Measurements from ENCODE around the gene HMG20B.
"Not testable (repeated sequence)": the region's sequence is repeated elsewhere in the genome, so short reads cannot be mapped to it uniquely, and the experiment has no call there.

Gene HMG20B

DNA sequence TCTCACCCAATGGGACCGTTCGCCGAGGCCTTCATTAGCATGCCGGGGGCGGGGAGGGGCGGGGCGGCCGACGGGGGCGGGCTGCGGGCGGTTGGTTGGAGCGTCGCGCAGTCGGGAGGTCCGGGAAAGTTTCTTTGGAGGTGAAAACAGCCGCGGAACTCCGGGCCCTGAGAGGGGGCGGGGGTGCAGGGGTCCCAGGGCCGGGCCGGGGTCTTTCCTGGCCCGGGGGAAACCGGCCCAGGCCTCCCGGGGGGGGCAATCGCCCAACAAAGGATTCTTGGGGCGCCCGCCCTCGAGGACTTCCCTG lies at the start of gene HMG20B:
Gene HMG20B, plus strand, starts transcription at position 90 of the 307 bp plus-strand sequence. CDS start 366 bp downstream, outside the sequence.
- no peak for DNase-seq

DNA sequence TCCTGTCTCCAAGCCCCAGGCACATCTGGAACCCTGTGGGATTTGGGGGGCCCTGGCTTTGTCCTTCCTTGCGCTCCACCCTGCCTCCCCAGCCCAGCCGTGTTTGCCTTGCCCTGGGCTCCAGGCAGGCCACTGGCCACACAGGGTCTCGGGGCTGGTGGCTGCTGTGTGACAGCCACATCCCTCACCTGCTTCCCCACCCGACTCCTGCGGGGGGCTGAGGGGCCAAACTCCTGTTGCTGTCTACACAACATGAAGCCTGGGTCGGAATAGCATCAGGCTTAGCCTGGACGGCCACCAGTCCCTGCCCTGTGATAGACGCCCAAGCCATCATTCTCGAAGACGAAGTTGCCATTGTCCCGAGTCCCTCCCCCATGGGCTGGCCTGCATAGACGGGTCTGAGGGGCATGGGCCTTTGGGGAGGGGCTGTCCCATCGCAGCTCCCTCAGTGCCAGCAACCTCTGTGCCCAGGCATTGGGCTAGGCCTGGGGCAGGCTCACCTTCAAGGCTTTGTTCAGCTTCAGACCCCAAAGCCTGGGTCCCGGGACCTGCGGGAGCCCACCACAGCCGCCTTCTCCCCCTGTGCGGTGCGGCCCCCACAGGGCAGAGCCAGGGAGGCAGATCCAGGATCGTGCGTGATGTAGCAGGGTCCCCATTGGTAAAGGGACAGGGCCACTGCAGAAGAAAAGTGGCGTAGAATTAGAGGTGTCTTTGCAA lies 49.2 kb upstream of the HMG20B start:
- no peak for DNase-seq

DNA sequence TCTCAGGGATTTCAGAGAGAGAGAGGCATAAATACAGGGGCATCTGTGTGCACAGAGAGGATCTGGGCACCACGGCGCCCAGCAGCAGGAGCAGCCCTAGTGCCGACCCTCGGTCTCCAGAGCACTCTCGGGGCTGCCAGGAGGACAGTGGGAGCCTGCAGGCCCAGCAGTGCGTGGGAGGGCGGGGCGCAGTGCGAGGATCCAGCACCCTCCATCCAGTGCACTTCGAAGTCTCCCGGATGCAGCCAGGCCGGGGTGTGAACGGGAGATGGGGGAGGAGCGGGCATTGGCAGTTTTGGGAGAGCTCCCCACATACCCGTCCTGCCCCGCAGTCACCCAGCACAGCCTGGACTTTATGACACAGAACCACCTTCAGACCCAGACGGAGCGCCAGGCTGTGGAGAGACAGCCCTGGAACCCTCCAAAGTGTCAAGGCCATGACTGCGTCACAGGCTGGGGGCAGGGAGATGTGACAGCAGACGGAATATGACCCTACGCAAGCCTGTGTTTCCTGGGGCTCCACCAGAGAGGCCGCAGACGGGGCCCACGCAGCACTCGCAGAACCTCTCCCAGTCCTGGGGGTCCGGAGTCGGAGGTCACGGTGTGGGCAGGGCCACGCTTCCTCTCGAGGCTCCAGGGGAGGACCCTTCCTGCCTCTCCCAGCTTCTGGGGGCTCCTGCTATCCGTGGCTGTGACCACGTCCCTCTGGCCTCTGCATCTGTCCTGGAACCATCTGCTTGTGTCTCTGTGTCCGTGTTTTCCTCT lies 48.5 kb upstream of the HMG20B start:
- no peak for DNase-seq

DNA sequence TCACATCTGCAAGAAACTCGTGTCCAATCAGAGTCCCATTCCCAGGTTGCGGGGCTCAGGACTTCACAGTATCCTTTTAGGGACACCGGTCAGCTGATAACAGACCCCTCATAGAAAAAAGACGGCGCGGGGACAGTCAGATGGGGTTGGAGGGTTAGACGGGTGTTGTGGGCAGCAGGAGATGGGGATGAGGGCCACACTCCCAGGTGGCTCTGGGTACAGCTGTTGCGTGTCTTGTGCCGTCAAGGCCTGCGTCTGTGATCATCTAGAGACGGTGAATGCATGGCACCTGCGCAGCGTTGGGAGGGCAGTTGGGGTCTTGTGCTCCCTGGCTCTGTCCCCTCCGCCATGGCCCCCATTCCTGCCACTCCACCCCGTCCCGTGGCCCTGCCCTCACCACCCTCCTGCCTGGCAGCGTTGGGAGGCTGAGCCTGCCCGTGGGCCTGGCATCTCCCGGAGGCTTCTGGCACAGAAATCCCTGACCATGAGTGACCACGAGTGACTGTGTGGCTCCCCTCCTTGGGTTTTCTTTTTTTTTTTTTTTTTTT lies 47.8 kb upstream of the HMG20B start:
- DNase-seq = no peak

DNA sequence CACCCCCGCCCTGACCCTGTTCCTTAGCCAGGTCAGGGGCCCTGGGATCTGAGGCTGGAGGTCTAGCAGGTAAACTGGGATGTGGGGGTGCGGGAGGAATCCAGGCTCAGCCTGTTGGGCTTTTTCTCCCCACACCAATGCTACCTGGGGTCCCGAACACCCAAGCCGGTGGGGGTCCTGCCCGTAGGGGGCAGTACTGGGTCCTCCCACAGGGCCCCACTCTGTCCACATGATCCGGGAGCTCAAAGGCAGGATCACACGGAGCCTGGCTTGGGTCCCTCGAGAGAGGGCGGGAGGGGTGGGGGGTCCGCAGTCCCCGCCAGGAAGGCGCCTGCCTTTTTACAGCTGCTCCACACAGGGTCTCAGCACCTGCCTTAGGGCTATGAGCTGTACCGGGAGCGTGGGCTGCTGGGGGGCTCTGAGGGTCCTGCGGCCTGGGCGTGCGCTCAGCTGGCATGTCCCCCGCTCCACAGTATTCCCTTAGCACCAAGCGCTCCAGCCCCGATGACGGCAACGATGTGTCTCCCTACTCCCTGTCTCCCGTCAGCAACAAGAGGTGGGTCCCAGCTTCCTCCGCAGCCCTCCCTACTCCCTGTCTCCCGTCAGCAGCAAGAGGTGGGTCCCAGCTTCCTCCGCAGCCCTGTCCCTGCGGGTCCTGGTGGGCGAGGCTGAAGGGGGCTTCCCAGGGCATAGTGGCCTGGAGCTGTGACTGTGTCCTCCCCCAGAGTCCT lies 46.1 kb upstream of the HMG20B start:
- DNase-seq = no peak

DNA sequence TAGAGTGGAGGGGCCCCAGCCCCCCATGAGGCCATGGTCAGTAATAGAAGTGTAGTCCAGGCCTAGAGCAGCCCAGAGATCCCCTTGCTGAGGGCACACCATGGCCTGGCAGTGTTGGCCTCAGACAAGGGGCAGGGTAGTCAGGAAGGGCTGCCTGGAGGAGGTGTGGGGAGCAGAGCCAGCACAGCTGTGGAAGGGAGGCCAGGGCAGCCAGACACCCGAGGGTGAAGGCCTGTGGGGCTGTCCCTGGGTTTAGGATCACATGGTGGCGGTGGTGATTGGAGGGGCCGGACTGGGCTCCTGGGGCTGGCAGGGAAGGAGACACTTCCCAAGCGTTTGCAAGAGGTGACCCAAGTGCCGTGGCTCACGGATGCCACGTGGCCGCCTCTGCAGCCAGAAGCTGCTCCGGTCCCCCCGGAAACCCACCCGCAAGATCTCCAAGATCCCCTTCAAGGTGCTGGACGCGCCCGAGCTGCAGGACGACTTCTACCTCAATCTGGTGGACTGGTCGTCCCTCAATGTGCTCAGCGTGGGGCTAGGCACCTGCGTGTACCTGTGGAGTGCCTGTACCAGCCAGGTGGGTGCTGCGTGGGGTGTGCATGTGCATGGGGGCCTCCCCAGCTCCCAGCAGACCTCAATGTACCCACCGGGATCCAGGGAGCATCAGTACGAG lies 45.4 kb upstream of the HMG20B start:
- no peak for DNase-seq

DNA sequence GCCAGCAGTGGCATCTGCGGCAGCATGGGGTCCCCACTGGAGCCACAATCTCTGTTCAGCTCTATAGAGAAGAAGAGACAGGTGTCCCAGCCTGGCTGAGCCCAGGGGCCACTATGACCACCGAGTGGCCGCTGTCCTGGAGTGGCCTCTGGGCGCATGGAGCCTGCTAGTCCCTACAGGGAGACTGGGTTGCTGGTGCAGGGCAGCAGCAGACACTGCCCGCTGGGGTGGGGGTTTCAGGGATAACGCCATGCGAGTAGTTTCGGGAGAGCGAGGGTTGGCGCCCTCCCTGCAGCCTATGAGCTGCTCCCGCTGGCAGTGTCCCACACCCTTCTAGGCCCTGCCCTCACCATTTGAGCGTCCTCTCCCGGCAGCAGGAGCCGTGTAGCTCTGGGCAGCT lies 44.7 kb upstream of the HMG20B start:
- no peak for DNase-seq

DNA sequence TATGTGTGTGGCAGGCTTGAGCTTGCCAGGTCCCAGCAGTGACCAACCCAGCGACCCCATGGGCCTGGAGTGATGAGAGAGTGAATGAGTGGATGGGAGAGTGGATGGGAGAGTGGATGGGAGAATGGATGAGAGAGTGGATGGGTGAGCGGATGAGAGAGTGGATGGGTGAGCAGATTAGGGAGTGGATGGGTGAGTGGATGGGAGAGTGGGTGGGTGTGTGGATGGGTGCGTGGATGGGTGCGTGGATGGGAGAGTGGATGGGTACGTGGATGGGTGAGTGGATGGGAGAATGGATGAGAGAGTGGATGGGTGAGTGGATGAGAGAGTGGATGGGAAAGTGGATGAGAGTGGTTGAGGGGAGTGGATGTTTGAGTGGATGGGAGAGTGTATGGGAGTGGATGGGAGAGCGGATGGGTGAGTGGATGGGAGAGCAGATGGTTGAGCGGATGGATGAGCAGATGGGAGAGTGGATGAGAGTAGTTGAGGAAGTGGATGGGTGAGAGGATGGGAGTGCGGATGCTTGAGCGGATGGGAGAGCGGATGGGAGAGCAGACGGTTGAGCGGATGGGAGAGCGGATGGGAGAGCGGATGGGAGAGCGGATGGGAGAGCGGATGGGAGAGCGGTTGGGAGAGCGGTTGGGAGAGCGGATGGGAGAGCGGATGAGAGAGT lies 44.1 kb upstream of the HMG20B start:
- no peak for DNase-seq

DNA sequence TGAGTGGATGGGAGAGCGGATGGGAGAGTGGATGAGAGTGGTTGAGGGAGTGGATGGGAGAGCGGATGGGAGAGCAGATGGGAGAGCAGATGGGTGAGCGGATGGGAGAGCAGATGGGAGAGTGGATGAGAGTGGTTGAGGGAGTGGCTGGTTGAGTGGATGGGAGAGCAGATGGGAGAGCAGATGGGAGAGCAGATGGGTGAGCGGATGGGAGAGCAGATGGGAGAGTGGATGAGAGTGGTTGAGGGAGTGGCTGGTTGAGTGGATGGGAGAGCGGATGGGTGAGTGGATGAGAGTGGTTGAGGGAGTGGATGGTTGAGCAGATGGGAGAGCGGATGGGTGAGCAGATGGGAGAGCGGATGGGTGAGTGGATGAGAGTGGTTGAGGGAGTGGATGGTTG lies 43.4 kb upstream of the HMG20B start:
- not testable (repeated sequence) for DNase-seq

DNA sequence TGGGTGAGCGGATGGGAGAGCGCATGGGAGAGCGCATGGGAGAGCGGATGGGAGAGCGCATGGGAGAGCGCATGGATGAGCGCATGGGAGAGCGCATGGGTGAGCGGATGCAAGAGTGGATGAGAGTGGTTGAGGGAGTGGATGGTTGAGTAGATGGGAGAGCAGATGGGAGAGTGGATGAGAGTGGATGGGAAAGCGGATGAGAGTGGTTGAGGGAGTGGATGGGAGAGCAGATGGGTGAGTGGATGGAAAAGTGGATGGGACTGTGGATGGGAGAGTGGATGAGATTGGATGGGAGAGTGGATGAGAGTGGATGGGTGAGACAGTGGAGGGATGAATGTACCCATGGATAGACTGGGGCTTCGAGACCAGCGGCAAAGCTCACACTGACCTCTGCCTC lies 42.4 kb upstream of the HMG20B start:
- no peak for DNase-seq

DNA sequence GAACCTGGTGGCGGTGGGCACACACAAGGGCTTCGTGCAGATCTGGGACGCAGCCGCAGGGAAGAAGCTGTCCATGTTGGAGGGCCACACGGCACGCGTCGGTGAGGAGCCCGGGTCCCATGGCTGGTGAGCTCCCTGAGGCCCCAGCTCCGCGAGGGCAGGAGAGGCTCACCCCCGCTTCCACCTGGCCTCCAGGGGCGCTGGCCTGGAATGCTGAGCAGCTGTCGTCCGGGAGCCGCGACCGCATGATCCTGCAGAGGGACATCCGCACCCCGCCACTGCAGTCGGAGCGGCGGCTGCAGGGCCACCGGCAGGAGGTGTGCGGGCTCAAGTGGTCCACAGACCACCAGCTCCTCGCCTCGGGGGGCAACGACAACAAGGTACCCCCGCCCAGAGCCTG lies 41.0 kb upstream of the HMG20B start:
- no peak for DNase-seq

DNA sequence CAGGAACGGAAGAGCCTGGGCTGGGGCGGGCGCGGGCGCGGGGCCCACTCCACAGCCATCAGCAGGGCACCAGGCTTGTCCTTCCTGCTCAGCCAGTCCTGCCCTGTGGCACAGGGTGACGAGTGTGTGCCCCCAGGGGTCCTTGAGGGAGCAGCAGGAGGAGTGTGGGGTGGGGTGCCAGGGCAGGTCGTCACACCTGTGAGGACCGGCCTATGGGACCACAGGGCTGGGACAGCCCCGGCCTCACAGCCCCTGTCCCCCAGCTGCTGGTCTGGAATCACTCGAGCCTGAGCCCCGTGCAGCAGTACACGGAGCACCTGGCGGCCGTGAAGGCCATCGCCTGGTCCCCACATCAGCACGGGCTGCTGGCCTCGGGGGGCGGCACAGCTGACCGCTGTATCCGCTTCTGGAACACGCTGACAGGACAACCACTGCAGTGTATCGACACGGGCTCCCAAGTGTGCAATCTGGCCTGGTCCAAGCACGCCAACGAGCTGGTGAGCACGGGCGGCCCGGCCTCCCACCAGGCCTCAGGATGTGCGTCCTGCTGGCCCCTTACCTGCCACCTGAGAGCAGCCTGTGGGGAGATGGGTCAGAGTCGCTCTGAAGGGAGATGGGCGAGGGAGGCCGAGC lies 40.5 kb upstream of the HMG20B start:
- no peak for DNase-seq

DNA sequence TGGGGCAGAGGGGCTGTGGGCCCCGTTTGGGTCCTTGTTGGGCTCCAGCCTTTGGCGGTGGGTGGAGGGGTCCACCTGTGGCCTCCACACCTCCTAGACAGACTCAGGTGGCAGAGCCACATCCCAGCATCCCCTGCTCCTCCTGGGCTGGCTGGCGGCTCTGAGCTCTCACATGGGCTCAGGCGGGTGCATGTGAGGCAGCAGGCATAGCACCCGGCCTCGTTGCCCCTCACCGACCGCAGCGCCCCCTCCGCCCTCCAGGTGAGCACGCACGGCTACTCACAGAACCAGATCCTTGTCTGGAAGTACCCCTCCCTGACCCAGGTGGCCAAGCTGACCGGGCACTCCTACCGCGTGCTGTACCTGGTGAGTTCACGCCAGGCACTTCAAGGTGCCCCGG lies 39.7 kb upstream of the HMG20B start:
- DNase-seq = no peak

DNA sequence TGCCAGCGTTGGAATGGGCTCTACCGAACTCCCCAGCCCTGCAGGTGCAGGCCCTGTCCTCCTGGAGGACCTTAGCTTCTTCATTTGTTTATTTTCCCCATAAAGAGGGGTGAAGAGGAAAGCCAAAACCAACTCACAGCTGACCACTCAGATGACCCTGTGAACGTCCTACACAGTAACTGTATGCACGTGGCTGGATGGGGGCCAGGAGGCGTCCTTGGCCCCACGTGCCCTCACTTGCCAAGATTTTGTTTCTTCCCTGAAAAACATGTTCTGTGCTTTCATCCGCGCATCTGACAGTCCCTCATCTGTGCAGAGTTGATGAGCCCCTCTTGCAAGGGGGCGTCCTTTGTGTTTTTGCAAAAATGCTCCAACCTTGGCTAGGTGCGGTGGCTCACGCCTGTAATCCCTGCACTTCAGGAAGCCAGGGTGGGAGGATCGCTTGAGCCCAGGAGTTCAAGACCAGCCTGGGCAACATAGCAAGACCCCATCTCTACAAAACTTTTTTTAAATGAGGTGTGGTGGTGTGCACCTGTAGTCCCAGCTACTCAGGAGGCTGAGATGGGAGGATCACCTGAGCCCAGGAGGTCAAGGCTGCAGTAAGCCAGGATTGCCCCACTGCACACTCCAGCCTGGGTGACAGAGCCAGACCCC lies 39.1 kb upstream of the HMG20B start:
- no peak for DNase-seq

DNA sequence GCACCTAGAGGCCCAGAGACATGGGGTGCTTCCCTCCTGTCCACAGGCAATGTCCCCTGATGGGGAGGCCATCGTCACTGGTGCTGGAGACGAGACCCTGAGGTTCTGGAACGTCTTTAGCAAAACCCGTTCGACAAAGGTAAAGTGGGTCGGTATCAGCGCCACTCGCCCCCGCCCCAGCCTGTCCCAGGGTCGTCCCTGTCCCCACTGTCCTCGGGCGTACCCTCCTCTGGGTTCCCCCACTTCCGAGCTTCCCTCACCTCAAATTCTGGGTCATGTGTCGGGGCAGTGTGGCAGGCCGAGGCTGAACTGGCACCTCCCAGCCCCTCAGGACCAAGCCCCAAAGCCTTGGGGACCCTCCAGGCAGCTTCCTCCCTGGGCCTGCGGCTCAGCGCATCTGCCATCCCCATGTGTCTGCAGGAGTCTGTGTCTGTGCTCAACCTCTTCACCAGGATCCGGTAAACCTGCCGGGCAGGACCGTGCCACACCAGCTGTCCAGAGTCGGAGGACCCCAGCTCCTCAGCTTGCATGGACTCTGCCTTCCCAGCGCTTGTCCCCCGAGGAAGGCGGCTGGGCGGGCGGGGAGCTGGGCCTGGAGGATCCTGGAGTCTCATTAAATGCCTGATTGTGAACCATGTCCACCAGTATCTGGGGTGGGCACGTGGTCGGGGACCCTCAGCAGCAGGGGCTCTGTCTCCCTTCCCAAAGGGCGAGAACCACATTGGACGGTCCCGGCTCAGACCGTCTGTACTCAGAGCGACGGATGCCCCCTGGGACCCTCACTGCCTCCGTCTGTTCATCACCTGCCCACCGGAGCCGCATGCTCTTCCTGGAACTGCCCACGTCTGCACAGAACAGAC lies 38.1 kb upstream of the HMG20B start:
- DNase-seq = no peak

DNA sequence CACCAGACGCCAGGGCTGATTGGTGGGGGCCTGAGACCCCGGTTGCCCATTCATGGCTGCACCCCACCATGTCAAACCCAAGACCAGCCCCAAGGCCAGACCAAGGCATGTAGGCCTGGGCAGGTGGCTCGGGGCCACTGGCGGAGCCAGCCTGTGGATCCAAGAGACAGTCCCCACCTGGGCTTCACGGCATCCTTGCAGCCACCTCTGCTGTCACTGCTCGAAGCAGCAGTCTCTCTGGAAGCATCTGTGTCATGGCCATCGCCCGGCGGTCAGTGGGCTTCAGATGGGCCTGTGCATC lies 37.6 kb upstream of the HMG20B start:
- DNase-seq = no peak

DNA sequence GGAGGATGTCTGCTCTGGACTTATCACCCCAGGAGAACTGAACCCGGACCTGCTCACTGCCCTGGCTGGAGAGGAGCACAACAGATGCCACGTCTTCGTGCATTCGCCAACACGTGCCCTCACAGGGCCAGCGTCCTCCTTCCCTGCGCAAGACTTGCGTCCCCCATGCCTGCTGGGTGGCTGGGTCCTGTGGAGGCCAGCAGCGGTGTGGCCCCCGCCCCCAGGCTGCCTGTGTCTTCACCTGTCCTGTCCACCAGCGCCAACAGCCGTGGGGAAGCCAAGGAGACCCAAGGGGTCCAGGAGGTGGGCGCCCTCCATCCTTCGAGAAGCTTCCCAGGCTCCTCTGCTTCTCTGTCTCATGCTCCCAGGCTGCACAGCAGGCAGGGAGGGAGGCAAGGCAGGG lies 37.2 kb upstream of the HMG20B start:
- no peak for DNase-seq

DNA sequence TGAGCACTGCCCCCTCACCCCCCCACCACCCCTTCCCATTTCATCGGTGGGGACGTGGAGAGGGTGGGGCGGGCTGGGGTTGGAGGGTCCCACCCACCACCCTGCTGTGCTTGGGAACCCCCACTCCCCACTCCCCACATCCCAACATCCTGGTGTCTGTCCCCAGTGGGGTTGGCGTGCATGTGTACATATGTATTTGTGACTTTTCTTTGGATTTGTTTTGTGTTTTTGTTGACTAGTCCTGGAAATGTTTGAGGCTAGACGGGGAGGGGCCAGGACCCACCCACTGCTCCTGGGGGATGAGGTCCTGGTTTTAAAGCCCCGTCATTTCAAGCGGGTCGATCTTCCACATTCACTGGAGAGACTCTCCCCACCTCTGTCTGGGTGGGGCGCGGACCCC lies 36.8 kb upstream of the HMG20B start:
- DNase-seq = no peak

DNA sequence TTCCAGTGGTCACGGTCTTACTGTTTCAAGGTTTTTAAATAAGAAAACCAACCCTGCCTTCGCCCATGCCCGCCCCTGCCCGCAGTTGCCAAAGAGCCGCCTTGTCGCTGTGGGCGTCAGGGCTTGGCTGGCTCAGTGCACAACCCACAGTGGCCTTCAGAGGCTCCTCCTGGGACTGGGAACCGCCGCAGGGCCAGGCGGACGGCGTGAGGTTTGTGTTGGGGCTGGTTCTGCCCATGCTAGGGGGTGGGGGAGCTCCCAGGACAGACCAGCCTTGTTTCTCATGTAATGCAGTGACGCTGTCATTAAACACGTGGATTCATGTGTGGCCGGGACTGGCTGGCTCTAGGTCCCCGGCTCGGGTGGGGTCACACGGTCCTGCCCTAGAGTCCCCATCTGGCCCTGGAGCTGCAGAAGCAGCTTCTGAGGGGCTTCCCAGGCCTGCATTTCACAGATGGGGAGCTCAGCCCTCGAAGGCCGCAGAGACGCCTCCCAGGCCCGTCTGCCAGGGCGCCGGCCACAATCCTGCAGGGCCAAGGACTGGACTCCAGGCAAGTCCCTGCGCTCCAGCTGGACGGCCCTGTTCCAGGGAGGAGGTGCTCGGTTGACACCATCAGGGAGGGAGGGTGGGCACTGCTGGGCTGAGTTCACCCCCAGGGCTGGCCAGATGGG lies 36.2 kb upstream of the HMG20B start:
- DNase-seq = no peak

DNA sequence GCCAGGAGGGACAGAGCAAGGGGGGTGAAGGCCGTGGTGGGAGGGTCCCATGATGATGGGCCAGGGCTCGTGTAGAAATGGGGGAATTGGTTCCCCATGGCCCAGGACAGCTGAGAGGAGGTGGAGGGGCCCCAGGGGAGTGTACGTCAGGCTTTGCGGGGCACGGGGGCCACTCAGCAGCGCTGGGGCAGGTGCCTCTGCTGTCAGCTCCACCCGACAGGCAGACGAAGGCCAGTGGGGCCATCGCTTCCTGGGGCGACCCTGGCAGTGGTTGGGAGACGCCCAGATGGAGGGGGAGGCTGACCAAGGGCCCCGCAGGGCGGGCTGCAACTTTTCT lies 35.7 kb upstream of the HMG20B start:
- no peak for DNase-seq
